ENCODE data around the gene GPAM. TPM values are rescaled to one million over a fixed set of nuclear protein-coding genes. Genes with fewer than 3 reads are reported as not detected.
A peak's percentile ranks its signal among the peaks of the same experiment; 100 is the strongest.
"Not testable (repeated sequence)": the region's sequence is repeated elsewhere in the genome, so short reads cannot be mapped to it uniquely, and the experiment has no call there.

Gene GPAM
- total RNA-seq, 1 donor from 2014 or later = 6.9 TPM

- intact Hi-C loops (cut with DNase I) = no loop called here
Measured at GRCh38 chr10:112120491-112120890, 63.1 kb downstream of the GPAM start.

GRCh38 chr10:112115781-112116385, 67.7 kb downstream of the GPAM start:
- intact Hi-C loops (cut with DNase I) = no loop called here
- no peak overlapping the region for H3K27ac ChIP-seq

More at GRCh38 chr10:112120491-112120890, 63.1 kb downstream of the GPAM start:
- DNase-seq (ENCODE audit: extremely low spot score in 2 of 2) = no peak
- Histone ChIP-seq H3K9me3 (no peaks in the 10 kb centered on the region), H3K4me1 (no peaks in the 10 kb centered on the region), H3K27me3 (no peaks in the 10 kb centered on the region), H3K36me3 (no peaks in the 10 kb centered on the region), H3K4me3 (no peak overlapping the region), H3K27ac (no peak overlapping the region)
- TF ChIP-seq, protein P1, sequence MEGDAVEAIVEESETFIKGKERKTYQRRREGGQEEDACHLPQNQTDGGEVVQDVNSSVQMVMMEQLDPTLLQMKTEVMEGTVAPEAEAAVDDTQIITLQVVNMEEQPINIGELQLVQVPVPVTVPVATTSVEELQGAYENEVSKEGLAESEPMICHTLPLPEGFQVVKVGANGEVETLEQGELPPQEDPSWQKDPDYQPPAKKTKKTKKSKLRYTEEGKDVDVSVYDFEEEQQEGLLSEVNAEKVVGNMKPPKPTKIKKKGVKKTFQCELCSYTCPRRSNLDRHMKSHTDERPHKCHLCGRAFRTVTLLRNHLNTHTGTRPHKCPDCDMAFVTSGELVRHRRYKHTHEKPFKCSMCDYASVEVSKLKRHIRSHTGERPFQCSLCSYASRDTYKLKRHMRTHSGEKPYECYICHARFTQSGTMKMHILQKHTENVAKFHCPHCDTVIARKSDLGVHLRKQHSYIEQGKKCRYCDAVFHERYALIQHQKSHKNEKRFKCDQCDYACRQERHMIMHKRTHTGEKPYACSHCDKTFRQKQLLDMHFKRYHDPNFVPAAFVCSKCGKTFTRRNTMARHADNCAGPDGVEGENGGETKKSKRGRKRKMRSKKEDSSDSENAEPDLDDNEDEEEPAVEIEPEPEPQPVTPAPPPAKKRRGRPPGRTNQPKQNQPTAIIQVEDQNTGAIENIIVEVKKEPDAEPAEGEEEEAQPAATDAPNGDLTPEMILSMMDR (IDR thresholded peaks at IDR 0.05) = no peak
- no peak for TF ChIP-seq POLR2AphosphoS5 (IDR thresholded peaks at IDR 0.05; ENCODE audit: insufficient read depth in 1 of 2, low read depth in 1 of 2)
- no peak for TF ChIP-seq POLR2A (IDR thresholded peaks at IDR 0.05)

DNA sequence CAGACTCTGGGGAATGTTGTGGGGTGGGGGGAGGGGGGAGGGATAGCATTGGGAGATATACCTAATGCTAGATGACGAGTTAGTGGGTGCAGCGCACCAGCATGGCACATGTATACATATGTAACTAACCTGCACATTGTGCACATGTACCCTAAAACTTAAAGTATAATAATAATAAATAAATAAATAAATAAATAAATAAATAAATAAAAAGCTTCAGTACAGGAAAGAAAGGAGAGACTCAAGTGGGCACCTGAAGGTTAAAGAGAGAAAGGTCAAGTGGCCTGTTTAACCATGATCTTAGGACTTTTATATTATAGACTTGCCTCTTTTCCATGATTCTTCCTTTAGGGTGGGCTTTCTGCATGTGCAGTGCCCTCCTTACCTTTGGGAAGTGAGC, 73.8 kb downstream of the GPAM start:
- intact Hi-C loops (cut with DNase I); H3K9me3 ChIP-seq; H3K4me3 ChIP-seq; H3K27me3 ChIP-seq; H3K27ac ChIP-seq; DNase-seq (ENCODE audit: extremely low spot score in 2 of 2); H3K4me1 ChIP-seq; H3K36me3 ChIP-seq: not testable (repeated sequence)

More at GRCh38 chr10:112115781-112116385, 67.7 kb downstream of the GPAM start:
- Histone ChIP-seq H3K4me1 (no peaks in the 10 kb centered on the region), H3K4me3 (no peak overlapping the region), H3K36me3 (no peaks in the 10 kb centered on the region), H3K9me3 (no peaks in the 10 kb centered on the region), H3K27me3 (no peaks in the 10 kb centered on the region)
- TF ChIP-seq POLR2AphosphoS5 (IDR thresholded peaks at IDR 0.05; ENCODE audit: insufficient read depth in 1 of 2, low read depth in 1 of 2) = no peak
- TF ChIP-seq, protein P1 (IDR thresholded peaks at IDR 0.05) = peak in 2 of 3 experiments; percentile 19
- no peak for TF ChIP-seq POLR2A (IDR thresholded peaks at IDR 0.05)
- no peak for DNase-seq (ENCODE audit: extremely low spot score in 2 of 2)

Other genes starting within 250 kb of the GPAM start
- not detected for gene TECTB, start 99.6 kb upstream of the GPAM start, total RNA-seq
- 8.3 TPM for gene ACSL5, start 190.4 kb upstream of the GPAM start, total RNA-seq

All from vagina (tissue), 2 donors.